C4-2B (cell line): Measurements from ENCODE around the gene HERC2.

ENCODE experiments used
- H3K27ac ChIP-seq: fragments of 450-650 bp; 2 replicates; pipeline ENCODE4 v1.5.1; 2017
- ZFX ChIP-seq: fragments of 450-650 bp; IDR thresholded peaks from 2 replicates; pipeline ENCODE4 v1.6.1; 2017
- TF ChIP-seq, protein P1 (sequence below): fragments of 450-650 bp; conservative IDR thresholded peaks from 2 replicates; pipeline ENCODE4 v1.5.1; 2017; ENCODE audit warnings: mild to moderate bottlenecking

HERC2 gene

DNA sequence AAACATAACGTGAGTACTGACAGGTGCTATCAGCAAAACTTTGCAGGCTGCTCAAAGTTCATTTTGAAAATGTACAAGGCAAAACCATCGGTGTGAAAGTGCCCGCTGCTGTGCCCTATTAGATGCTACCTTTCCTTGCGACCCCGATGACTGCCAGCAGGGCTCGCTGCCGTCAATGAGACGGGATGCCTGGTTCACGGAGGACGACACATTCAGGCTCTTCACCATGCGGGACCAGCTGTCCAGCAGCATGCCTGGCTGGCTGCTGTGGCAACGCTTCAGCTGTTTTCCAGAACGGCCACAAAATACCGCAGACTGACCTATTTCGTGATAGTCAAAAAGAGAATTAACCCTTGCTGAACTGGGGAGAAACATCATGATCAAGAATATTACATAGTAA lies 130.1 kb downstream of the HERC2 start:
- TF ChIP-seq, protein P1, sequence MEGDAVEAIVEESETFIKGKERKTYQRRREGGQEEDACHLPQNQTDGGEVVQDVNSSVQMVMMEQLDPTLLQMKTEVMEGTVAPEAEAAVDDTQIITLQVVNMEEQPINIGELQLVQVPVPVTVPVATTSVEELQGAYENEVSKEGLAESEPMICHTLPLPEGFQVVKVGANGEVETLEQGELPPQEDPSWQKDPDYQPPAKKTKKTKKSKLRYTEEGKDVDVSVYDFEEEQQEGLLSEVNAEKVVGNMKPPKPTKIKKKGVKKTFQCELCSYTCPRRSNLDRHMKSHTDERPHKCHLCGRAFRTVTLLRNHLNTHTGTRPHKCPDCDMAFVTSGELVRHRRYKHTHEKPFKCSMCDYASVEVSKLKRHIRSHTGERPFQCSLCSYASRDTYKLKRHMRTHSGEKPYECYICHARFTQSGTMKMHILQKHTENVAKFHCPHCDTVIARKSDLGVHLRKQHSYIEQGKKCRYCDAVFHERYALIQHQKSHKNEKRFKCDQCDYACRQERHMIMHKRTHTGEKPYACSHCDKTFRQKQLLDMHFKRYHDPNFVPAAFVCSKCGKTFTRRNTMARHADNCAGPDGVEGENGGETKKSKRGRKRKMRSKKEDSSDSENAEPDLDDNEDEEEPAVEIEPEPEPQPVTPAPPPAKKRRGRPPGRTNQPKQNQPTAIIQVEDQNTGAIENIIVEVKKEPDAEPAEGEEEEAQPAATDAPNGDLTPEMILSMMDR, result no peak
- TF ChIP-seq ZFX, result no peak
- no peak overlapping the region for H3K27ac ChIP-seq

DNA sequence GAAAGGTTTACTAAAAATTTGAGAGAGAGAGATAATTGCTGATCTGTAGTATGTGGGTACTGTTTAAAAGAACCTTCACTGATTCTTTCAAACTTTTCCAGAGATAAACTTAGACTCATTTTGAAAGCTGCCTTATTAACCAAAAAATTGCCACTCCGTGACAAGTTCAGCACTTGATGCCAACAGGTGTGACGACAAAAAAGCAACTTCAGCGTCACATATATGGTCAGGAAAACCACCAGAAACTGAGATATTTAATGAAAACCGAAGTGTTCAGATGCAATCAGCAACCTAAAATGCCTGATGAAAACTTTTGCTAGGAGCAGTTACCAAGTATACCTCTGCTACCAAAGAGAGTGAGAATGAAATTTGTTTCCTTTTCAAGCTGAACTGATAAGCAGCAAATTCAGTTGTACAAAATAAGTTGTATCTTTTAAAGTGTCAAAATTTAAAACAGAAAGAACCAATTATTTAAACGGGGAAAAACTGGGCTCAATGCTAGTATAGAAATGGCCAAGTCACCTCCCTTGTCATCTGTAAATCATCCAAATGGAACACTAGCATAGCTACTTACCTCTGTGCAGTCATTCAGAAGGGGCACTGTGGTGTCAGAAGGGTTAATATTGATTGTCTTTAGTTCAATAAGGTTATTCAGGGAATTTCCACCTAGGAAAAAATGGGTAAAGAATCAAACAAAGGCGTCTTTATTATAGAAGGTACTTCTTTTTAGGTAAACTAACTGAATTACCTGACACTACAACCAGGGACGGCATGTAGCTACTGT lies 131.4 kb downstream of the HERC2 start:
- no peak overlapping the region for H3K27ac ChIP-seq
- no peak for TF ChIP-seq ZFX
- TF ChIP-seq, protein P1, result no peak

DNA sequence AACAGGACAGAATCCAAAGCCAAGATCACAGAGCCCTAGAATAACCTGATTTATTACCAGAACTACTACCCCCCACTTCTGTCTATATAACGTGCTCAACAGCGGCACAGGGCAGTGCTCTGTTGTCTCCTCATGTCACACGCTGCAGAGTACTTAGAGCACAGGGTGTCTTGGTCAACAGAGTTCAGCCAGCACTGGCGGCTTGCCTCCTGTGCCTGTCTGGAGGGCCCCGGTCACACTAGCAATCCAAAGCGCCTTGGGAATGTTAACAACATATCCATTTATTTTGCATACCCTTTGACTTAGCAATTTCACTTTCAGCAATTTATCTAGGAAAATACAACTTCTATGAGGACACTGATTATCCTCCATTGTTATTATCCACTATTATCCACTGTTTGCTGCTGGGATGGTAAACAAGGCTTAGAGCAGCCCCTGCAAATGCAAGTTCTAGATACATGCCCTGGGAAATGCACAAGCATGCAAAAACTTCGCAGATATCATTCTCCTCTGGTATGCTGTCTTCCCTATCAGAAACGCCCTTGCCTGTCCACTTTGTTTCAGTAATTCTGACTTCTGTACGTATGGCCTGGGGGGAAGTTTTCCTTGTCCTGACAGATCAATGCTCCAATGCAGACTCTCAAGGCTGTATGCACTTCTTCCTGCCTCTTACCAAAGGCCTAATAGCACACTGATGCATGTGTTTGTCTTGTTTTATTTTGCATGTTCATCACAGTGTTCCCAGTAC lies 136.7 kb downstream of the HERC2 start:
- TF ChIP-seq, protein P1, result no peak
- no peak for TF ChIP-seq ZFX
- H3K27ac ChIP-seq, result no peak overlapping the region

DNA sequence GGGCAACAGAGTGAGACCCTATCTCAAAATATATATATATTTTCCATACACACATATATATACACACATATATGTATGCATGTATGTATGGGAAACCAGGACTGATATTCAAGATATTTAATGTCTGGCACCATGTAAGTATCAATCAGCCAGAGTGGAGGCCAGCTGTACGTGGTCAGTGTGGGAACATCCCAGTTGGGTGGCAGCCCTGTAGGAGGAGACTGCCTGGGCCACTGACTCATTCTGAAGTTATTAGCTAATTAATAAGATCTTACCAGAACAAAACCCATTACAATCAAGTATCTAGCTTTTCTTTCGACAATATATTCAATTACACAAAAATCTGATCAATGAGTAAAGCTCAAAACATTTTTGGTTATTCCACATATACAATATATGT lies 137.8 kb downstream of the HERC2 start:
- TF ChIP-seq, protein P1, result no peak
- no peak for TF ChIP-seq ZFX
- no peak overlapping the region for H3K27ac ChIP-seq

DNA sequence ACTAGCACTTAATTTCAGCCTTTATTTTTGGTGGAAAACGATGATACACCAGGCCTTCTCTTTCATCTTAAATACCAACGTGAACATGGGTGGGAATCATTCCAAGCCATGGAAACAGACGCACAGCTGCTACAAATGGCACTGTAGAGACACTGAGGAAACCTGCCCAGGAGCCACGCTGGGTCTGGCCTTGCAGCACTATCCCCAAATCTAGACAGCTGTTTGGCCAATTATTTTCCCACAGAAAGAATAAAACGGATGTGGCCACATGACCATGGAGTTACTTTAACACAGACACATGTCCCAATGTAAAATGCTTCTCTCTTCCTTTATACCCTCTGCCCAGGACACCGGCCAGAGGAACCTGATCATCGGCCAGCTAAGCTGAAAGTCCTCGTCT lies 139.2 kb downstream of the HERC2 start:
- H3K27ac ChIP-seq, result no peak overlapping the region
- no peak for TF ChIP-seq ZFX
- TF ChIP-seq, protein P1, result no peak

DNA sequence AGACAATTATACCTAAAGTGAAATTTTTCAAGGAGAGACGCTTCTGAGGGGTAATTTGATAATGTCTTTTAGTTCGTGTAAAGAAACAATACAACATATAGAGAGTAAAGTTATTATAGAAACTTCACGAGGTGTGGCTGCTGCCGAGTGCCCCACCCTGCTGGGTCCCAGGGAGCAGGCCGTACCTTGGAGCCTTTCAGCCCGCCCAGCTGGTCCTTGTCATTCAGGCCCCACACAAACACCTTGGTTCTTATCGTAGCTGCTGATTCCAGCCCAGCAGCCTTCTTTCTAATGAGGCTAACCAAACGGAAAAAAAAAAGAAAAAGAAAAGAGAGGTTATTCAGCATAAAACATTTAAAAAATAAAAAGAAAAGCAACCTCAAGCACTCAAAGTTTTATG lies 139.8 kb downstream of the HERC2 start:
- TF ChIP-seq ZFX, result no peak
- TF ChIP-seq, protein P1, result no peak
- no peak overlapping the region for H3K27ac ChIP-seq

DNA sequence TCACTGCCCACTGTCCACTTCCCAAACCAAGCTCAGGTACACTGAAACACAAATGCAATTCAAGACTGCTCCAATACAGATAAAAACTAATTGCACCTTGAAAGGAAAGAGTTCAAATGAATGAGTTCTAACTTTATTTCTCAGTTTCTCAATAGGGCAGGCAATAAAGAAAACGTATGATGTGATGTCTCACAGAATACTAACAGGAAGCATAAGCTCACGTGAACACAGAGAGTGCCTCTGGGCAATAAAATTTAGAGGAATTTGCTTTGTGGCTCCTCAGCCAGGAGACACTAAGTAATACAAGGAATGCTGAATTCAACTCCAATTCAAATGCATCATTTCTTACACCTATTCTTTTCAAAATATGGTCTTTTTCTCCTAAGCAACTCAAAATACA lies 140.6 kb downstream of the HERC2 start:
- TF ChIP-seq ZFX, result no peak
- TF ChIP-seq, protein P1, result no peak
- no peak overlapping the region for H3K27ac ChIP-seq
